Testis (tissue), 2 donors: ENCODE measurements around the gene FUT8.

Source experiments
- POLR2A ChIP-seq: fragments of 450-650 bp; IDR thresholded peaks from one replicate; pipeline ENCODE4 v1.6.1; 2017; ENCODE audit warnings: antibody characterized with exemption, mild to moderate bottlenecking, moderate library complexity
- TF ChIP-seq, protein P1 (sequence below), 3 experiments: fragments of 450-650 bp in 2 of 3; fragments of 200-600 bp in 1 of 3; sonication (generic) in 1 of 3; IDR thresholded peaks; one replicate each; pipeline ENCODE4 v1.5.1; 2016 to 2019; ENCODE audit warnings: antibody characterized with exemption in 3 of 3, mild to moderate bottlenecking in 2 of 3, moderate library complexity in 1 of 3

DNA sequence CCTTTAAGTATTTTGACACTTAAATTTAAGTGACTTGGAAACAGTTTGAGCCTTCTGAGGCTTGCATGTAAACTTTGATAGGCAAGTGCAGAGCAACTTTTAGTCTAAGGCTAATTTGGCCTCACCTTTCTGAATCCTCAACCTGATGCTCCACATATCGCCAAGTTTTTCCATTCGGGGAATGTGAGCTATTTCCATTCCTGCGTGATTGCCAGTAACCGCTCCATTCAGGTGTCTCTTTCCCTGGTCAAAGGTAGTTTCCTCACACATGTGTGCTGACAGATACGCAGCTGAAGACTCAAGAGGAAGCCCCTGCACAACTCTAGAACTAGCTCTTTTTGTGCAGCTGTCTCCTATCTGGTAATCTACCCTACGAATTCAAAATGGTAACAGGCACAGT lies 25.4 kb upstream of the FUT8 start:
- TF ChIP-seq, protein P1, sequence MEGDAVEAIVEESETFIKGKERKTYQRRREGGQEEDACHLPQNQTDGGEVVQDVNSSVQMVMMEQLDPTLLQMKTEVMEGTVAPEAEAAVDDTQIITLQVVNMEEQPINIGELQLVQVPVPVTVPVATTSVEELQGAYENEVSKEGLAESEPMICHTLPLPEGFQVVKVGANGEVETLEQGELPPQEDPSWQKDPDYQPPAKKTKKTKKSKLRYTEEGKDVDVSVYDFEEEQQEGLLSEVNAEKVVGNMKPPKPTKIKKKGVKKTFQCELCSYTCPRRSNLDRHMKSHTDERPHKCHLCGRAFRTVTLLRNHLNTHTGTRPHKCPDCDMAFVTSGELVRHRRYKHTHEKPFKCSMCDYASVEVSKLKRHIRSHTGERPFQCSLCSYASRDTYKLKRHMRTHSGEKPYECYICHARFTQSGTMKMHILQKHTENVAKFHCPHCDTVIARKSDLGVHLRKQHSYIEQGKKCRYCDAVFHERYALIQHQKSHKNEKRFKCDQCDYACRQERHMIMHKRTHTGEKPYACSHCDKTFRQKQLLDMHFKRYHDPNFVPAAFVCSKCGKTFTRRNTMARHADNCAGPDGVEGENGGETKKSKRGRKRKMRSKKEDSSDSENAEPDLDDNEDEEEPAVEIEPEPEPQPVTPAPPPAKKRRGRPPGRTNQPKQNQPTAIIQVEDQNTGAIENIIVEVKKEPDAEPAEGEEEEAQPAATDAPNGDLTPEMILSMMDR (IDR thresholded peaks at IDR 0.05), result no peak
- TF ChIP-seq POLR2A, result no peak
